WTC11 (cell line): ENCODE data around the gene DECR2.

Source experiments
- CTCF ChIP-seq: fragments of 200-600 bp; IDR thresholded peaks from 2 replicates; pipeline ENCODE4 v1.8.0; 2022; ENCODE audit warnings: antibody characterized with exemption
- E2F5 ChIP-seq: sonication (generic); formaldehyde crosslinking; IDR thresholded peaks from 2 replicates; pipeline ENCODE4 v1.8.1; 2022; ENCODE audit warnings: mild to moderate bottlenecking, moderate library complexity, missing genetic modification reagents
- ESRRA ChIP-seq: sonication (generic); formaldehyde crosslinking; IDR thresholded peaks from 2 replicates; pipeline ENCODE4 v1.8.1; 2022; ENCODE audit warnings: mild to moderate bottlenecking, missing genetic modification reagents, borderline replicate concordance
- HMGA2 ChIP-seq: fragments of 250-450 bp; sonication (Bioruptor Pico); IDR thresholded peaks from 2 replicates; pipeline ENCODE4 v1.4.0; 2021; ENCODE audit warnings: mild to moderate bottlenecking, moderate library complexity
- JUN ChIP-seq: sonication (generic); formaldehyde crosslinking; IDR thresholded peaks from 2 replicates; pipeline ENCODE4 v1.8.0; 2023; ENCODE audit warnings: mild to moderate bottlenecking, missing genetic modification reagents
- NFYB ChIP-seq: sonication (generic); formaldehyde crosslinking; conservative IDR thresholded peaks from 2 replicates; pipeline ENCODE4 v1.8.0; 2022; ENCODE audit warnings: low read depth, missing genetic modification reagents
- TEAD4 ChIP-seq: sonication (generic); formaldehyde crosslinking; IDR thresholded peaks from 2 replicates; pipeline ENCODE4 v1.8.0; 2022; ENCODE audit warnings: mild to moderate bottlenecking, missing genetic modification reagents
- ZNF281 ChIP-seq: sonication (generic); formaldehyde crosslinking; IDR thresholded peaks from 2 replicates; pipeline ENCODE4 v1.8.0; 2023; ENCODE audit warnings: mild to moderate bottlenecking, missing genetic modification reagents
- ZSCAN18 ChIP-seq: fragments of 250-450 bp; sonication (Bioruptor Pico); IDR thresholded peaks from 2 replicates; pipeline ENCODE4 v2.1.2; 2022; ENCODE audit warnings: mild to moderate bottlenecking, moderate library complexity
- TF ChIP-seq, protein P1 (sequence below): sonication (generic); formaldehyde crosslinking; IDR thresholded peaks from 2 replicates; pipeline ENCODE4 v1.8.0; 2022; ENCODE audit warnings: mild to moderate bottlenecking, missing genetic modification reagents
- TF ChIP-seq, protein P2 (sequence below): sonication (generic); formaldehyde crosslinking; IDR thresholded peaks from 2 replicates; pipeline ENCODE4 v1.8.1; 2023; ENCODE audit warnings: mild to moderate bottlenecking, missing genetic modification reagents, moderate library complexity
- TF ChIP-seq, protein P3 (sequence below): fragments of 250-450 bp; sonication (Bioruptor Pico); IDR thresholded peaks from 2 replicates; pipeline ENCODE4 v1.9.0; 2021; ENCODE audit warnings: mild to moderate bottlenecking, borderline replicate concordance
- TF ChIP-seq, protein P4 (sequence below): sonication (generic); formaldehyde crosslinking; IDR thresholded peaks from 2 replicates; pipeline ENCODE4 v1.8.1; 2023; ENCODE audit warnings: mild to moderate bottlenecking, missing genetic modification reagents

GRCh38 chr16:363110-363765 is 38.4 kb upstream of the DECR2 start:
- TF ChIP-seq, protein P1, sequence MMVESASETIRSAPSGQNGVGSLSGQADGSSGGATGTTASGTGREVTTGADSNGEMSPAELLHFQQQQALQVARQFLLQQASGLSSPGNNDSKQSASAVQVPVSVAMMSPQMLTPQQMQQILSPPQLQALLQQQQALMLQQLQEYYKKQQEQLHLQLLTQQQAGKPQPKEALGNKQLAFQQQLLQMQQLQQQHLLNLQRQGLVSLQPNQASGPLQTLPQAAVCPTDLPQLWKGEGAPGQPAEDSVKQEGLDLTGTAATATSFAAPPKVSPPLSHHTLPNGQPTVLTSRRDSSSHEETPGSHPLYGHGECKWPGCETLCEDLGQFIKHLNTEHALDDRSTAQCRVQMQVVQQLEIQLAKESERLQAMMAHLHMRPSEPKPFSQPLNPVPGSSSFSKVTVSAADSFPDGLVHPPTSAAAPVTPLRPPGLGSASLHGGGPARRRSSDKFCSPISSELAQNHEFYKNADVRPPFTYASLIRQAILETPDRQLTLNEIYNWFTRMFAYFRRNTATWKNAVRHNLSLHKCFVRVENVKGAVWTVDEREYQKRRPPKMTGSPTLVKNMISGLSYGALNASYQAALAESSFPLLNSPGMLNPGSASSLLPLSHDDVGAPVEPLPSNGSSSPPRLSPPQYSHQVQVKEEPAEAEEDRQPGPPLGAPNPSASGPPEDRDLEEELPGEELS (CRISPR knock-in tag) = no peak
- TF ChIP-seq CTCF (no peak), ESRRA (CRISPR knock-in tag) (no peak), ZNF281 (CRISPR knock-in tag) (no peak), TEAD4 (no peak), NFYB (CRISPR knock-in tag) (no peak), ZSCAN18 (no peak), HMGA2 (CRISPR knock-in tag) (no peak), E2F5 (CRISPR knock-in tag) (no peak), JUN (CRISPR knock-in tag) (no peak)
- TF ChIP-seq, protein P2, sequence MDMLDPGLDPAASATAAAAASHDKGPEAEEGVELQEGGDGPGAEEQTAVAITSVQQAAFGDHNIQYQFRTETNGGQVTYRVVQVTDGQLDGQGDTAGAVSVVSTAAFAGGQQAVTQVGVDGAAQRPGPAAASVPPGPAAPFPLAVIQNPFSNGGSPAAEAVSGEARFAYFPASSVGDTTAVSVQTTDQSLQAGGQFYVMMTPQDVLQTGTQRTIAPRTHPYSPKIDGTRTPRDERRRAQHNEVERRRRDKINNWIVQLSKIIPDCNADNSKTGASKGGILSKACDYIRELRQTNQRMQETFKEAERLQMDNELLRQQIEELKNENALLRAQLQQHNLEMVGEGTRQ (CRISPR knock-in tag) = no peak
- TF ChIP-seq, protein P3, sequence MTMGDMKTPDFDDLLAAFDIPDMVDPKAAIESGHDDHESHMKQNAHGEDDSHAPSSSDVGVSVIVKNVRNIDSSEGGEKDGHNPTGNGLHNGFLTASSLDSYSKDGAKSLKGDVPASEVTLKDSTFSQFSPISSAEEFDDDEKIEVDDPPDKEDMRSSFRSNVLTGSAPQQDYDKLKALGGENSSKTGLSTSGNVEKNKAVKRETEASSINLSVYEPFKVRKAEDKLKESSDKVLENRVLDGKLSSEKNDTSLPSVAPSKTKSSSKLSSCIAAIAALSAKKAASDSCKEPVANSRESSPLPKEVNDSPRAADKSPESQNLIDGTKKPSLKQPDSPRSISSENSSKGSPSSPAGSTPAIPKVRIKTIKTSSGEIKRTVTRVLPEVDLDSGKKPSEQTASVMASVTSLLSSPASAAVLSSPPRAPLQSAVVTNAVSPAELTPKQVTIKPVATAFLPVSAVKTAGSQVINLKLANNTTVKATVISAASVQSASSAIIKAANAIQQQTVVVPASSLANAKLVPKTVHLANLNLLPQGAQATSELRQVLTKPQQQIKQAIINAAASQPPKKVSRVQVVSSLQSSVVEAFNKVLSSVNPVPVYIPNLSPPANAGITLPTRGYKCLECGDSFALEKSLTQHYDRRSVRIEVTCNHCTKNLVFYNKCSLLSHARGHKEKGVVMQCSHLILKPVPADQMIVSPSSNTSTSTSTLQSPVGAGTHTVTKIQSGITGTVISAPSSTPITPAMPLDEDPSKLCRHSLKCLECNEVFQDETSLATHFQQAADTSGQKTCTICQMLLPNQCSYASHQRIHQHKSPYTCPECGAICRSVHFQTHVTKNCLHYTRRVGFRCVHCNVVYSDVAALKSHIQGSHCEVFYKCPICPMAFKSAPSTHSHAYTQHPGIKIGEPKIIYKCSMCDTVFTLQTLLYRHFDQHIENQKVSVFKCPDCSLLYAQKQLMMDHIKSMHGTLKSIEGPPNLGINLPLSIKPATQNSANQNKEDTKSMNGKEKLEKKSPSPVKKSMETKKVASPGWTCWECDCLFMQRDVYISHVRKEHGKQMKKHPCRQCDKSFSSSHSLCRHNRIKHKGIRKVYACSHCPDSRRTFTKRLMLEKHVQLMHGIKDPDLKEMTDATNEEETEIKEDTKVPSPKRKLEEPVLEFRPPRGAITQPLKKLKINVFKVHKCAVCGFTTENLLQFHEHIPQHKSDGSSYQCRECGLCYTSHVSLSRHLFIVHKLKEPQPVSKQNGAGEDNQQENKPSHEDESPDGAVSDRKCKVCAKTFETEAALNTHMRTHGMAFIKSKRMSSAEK (CRISPR knock-in tag) = no peak
- TF ChIP-seq, protein P4, sequence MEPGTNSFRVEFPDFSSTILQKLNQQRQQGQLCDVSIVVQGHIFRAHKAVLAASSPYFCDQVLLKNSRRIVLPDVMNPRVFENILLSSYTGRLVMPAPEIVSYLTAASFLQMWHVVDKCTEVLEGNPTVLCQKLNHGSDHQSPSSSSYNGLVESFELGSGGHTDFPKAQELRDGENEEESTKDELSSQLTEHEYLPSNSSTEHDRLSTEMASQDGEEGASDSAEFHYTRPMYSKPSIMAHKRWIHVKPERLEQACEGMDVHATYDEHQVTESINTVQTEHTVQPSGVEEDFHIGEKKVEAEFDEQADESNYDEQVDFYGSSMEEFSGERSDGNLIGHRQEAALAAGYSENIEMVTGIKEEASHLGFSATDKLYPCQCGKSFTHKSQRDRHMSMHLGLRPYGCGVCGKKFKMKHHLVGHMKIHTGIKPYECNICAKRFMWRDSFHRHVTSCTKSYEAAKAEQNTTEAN (CRISPR knock-in tag) = no peak
